Epithelial cell of esophagus (primary cell): ENCODE results near the gene ZFHX2.
"Not testable (repeated sequence)": the region's sequence is repeated elsewhere in the genome, so short reads cannot be mapped to it uniquely, and the experiment has no call there.

ENCODE experiments used
- DNase-seq: peaks from one replicate; pipeline ENCODE4 v3.0.0; 2010; ENCODE audit warnings: low read depth
- H3K4me3 ChIP-seq: 2 replicates; pipeline ENCODE4 v1.5.1; 2011; ENCODE audit warnings: mild to moderate bottlenecking, low read length, control low read depth
- CTCF ChIP-seq: IDR thresholded peaks from 2 replicates; pipeline ENCODE4 v1.5.1; 2011; ENCODE audit warnings: low read depth, mild to moderate bottlenecking, low read length, control low read depth, inconsistent platforms; ENCODE audit not compliant: insufficient read depth; ENCODE audit errors: missing control alignments

Gene ZFHX2

GRCh38 chr14:23542261-23542660 lies 9.3 kb downstream of the ZFHX2 start:
- no peak for TF ChIP-seq CTCF
- DNase-seq: no peak
- no peak overlapping the region for H3K4me3 ChIP-seq

GRCh38 chr14:23540141-23540469 lies 11.5 kb downstream of the ZFHX2 start:
- DNase-seq: no peak
- no peak overlapping the region for H3K4me3 ChIP-seq
- TF ChIP-seq CTCF: no peak

- H3K4me3 ChIP-seq: no peak overlapping the region
- peak; percentile 79 for TF ChIP-seq CTCF
- peak; percentile 38 for DNase-seq
These were observed 12.1 kb downstream of the ZFHX2 start for GRCh38 chr14:23539248-23540140.

GRCh38 chr14:23538785-23539184 lies 12.8 kb downstream of the ZFHX2 start:
- DNase-seq: peak; percentile 23
- no peak for TF ChIP-seq CTCF
- no peak overlapping the region for H3K4me3 ChIP-seq

- H3K4me3 ChIP-seq: no peak overlapping the region
- DNase-seq: no peak
- TF ChIP-seq CTCF: no peak
These were observed 13.4 kb downstream of the ZFHX2 start for GRCh38 chr14:23538050-23538718.

- DNase-seq: peak; percentile 58
- H3K4me3 ChIP-seq: no peak overlapping the region
- no peak for TF ChIP-seq CTCF
These were observed 14.1 kb downstream of the ZFHX2 start for GRCh38 chr14:23537351-23538049.

- not testable (repeated sequence) for H3K4me3 ChIP-seq, DNase-seq
These were observed 14.7 kb downstream of the ZFHX2 start for GRCh38 chr14:23536906-23537305.
